GM13977 (cell line): ENCODE results near the gene RAB8B.

Experiments
- DNase-seq: peaks from one replicate; pipeline ENCODE4 v3.0.0; 2012; ENCODE audit warnings: low spot score
- CTCF ChIP-seq: IDR thresholded peaks from 2 replicates; pipeline ENCODE4 v1.5.1; 2012; ENCODE audit warnings: mild to moderate bottlenecking, control low read depth; ENCODE audit not compliant: insufficient read depth; ENCODE audit errors: extremely low read depth, missing control alignments
- in situ Hi-C: fragments of 300-500 bp; cut with MboI; formaldehyde crosslinking; loops from one replicate; pipeline ENCODE4 v1.12.0; 2022; ENCODE audit warnings: low sequenced_read_pairs, low pct_unique_long_range_greater_than_20kb, mixed read lengths, inconsistent platforms; ENCODE audit not compliant: unreplicated experiment

RAB8B gene

GRCh38 chr15:63244976-63245645 is 55.7 kb downstream of the RAB8B start:
- no peak for TF ChIP-seq CTCF
- peak; percentile 43 for DNase-seq
- in situ Hi-C loops = no loop called here

- TF ChIP-seq CTCF = no peak
- in situ Hi-C loops = no loop called here
- DNase-seq = no peak
Observed at GRCh38 chr15:63246691-63247469, 57.5 kb downstream of the RAB8B start.

GRCh38 chr15:63250312-63250965 is 61.0 kb downstream of the RAB8B start:
- DNase-seq = no peak
- in situ Hi-C loops = no loop called here
- no peak for TF ChIP-seq CTCF

DNA sequence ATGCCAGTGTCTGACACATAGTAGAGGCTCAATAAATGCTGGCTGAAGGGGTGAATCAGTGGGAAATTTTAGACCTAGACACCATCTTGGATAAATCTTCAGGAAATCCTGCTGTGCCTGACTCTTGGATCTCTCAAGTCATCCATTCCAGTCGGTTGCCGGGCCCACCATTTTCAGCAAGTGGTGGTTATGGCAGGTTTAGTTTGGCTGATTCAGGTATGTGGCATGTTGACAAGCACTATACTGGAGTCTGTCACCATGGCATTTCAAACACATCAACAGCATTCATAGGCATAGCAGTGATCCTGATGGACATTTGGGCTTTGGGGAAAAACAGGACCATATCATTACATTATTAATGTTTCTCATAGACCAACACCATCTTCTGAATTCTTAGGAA is 62.3 kb downstream of the RAB8B start:
- in situ Hi-C loops = no loop called here
- no peak for DNase-seq
- TF ChIP-seq CTCF = no peak

DNA sequence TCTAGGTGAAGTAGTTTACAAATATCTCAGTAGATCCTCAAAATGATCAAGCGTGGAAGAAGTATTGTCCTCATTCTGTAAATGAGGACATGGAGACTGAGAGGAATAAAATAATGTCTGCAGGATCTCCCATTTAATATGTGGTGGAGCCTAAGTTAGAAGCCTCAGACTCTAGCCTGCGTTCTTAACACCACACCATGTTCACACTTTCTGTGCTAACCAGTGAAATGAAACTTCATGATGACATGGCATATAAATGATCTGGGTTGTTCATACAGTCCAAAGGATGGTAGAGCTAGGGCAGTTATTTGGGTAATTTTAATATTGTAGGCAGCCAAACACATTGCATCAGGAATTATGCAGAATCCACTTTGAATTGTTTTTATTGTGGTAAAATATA is 62.9 kb downstream of the RAB8B start:
- no peak for DNase-seq
- in situ Hi-C loops = no loop called here
- TF ChIP-seq CTCF = no peak

- TF ChIP-seq CTCF = no peak
- no peak for DNase-seq
- in situ Hi-C loops = no loop called here
Observed at GRCh38 chr15:63254991-63255390, 65.6 kb downstream of the RAB8B start.
